ENCODE data around the gene PACRG. TPM values are rescaled to one million over a fixed set of nuclear protein-coding genes. Genes with fewer than 3 reads are reported as not detected.

PACRG gene
- total and polyA plus RNA-seq, 10 of the 15 experiments (the other 5 are each of a cell fraction or from before 2014, with no cell fraction given): not detected

GRCh38 chr6:162715601-162716000 is 12.2 kb upstream of the PACRG start:
- intact Hi-C loops (cut with micrococcal nuclease; ENCODE audit: unreplicated experiment) (no loop called here), in situ Hi-C loops (cut with MboI) (no loop called here)
- Histone ChIP-seq H3K4me2 (ENCODE audit: control insufficient read depth, insufficient read depth) (no peak overlapping the region), H3K4me3 (no peak overlapping the region), H3K79me2 (ENCODE audit: control insufficient read depth, insufficient read depth, low read length) (no peaks in the 10 kb centered on the region), H3K27me3 (replicated peaks in 1 of 2; ENCODE audit: control insufficient read depth in 2 of 2, insufficient read depth in 2 of 2, low read length in 1 of 2) (no peaks in the 10 kb centered on the region), H3K36me3 (ENCODE audit: control insufficient read depth in 2 of 2, insufficient read depth in 2 of 2, low read length in 1 of 2) (no peaks in the 10 kb centered on the region), H3K9me3 (replicated peaks; ENCODE audit: control insufficient read depth, insufficient read depth, low read length) (no peaks in the 10 kb centered on the region), H4K20me1 (ENCODE audit: control insufficient read depth, insufficient read depth) (no peaks in the 10 kb centered on the region), H2AFZ (ENCODE audit: control insufficient read depth, low read depth, low read length) (no peak overlapping the region), H3K9ac (ENCODE audit: control insufficient read depth, insufficient read depth, low read length) (no peak overlapping the region), H3K27ac (ENCODE audit: control insufficient read depth, insufficient read depth) (no peak overlapping the region), H3K4me1 (ENCODE audit: control insufficient read depth, insufficient read depth, low read length) (no peaks in the 10 kb centered on the region)
- TF ChIP-seq EZH2 (IDR thresholded peaks at IDR 0.05; ENCODE audit: borderline replicate concordance, control insufficient read depth, low read depth, low read length): no peak
- no peak for TF ChIP-seq SRF (IDR thresholded peaks at IDR 0.05; ENCODE audit: low read depth in 2 of 2, low read length in 2 of 2)
- TF ChIP-seq, protein P1, sequence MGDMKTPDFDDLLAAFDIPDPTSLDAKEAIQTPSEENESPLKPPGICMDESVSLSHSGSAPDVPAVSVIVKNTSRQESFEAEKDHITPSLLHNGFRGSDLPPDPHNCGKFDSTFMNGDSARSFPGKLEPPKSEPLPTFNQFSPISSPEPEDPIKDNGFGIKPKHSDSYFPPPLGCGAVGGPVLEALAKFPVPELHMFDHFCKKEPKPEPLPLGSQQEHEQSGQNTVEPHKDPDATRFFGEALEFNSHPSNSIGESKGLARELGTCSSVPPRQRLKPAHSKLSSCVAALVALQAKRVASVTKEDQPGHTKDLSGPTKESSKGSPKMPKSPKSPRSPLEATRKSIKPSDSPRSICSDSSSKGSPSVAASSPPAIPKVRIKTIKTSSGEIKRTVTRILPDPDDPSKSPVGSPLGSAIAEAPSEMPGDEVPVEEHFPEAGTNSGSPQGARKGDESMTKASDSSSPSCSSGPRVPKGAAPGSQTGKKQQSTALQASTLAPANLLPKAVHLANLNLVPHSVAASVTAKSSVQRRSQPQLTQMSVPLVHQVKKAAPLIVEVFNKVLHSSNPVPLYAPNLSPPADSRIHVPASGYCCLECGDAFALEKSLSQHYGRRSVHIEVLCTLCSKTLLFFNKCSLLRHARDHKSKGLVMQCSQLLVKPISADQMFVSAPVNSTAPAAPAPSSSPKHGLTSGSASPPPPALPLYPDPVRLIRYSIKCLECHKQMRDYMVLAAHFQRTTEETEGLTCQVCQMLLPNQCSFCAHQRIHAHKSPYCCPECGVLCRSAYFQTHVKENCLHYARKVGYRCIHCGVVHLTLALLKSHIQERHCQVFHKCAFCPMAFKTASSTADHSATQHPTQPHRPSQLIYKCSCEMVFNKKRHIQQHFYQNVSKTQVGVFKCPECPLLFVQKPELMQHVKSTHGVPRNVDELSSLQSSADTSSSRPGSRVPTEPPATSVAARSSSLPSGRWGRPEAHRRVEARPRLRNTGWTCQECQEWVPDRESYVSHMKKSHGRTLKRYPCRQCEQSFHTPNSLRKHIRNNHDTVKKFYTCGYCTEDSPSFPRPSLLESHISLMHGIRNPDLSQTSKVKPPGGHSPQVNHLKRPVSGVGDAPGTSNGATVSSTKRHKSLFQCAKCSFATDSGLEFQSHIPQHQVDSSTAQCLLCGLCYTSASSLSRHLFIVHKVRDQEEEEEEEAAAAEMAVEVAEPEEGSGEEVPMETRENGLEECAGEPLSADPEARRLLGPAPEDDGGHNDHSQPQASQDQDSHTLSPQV (IDR thresholded peaks at IDR 0.05): no peak
- no peak for TF ChIP-seq GATAD2B (conservative IDR thresholded peaks at IDR 0.05; ENCODE audit: low read depth)
- no peak for TF ChIP-seq STAT1 (conservative IDR thresholded peaks at IDR 0.05)
- BruUV-seq (replicated peaks): no TSS peak
- ATAC-seq (no peak), FAIRE-seq (no peak), DNase-seq (ENCODE audit: low read depth, low spot score) (no peak)
- SMC1A ChIA-PET (ENCODE audit: uncharacterized antibody, unreplicated experiment): no interaction called here
- WGBS (ENCODE audit: insufficient coverage, insufficient replicate concordance, low lambda C conversion rate, missing lambda C conversion rate): 56% methylated on average over 6 of the region's 6 CpGs
- CTCF ChIA-PET: no interaction called here
- RAD21 ChIA-PET (ENCODE audit: unreplicated experiment): no interaction called here
- POLR2A ChIA-PET: no interaction called here
